Ovary (tissue), 9 donors: ENCODE data around the gene SPON2. TPM values are rescaled to one million over a fixed set of nuclear protein-coding genes. Genes with fewer than 3 reads are reported as not detected.

Experiments
- DNase-seq, 5 donors: peaks; one replicate each; pipeline ENCODE4 v3.0.0-alpha.2; 2019 to 2020
- H3K27ac ChIP-seq, 2 donors: fragments of 200-600 bp; one replicate each; pipeline versions ENCODE4 v1.5.1 to v1.8.0; 2019 to 2022
- H3K27me3 ChIP-seq: fragments of 200-600 bp; one replicate; pipeline ENCODE4 v1.8.0; 2022
- H3K36me3 ChIP-seq: fragments of 200-600 bp; sonication (generic); one replicate; pipeline ENCODE4 v1.5.1; 2019
- H3K4me1 ChIP-seq: one replicate; pipeline ENCODE4 v1.8.1; 2013; ENCODE audit warnings: mild to moderate bottlenecking, moderate library complexity; ENCODE audit not compliant: insufficient read depth
- H3K4me3 ChIP-seq: fragments of 200-600 bp; sonication (generic); one replicate; pipeline ENCODE4 v1.5.1; 2017
- H3K9me3 ChIP-seq, 2 donors: fragments of 200-600 bp in 1 of 2; sonication (generic) in 1 of 2; one replicate each; pipeline versions ENCODE4 v1.5.1 to v1.8.1; 2013 to 2019; ENCODE audit warnings: mild to moderate bottlenecking in 1 of 2, moderate library complexity in 1 of 2
- CTCF ChIP-seq, 3 donors: fragments of 450-650 bp in 2 of 3; fragments of 200-600 bp in 1 of 3; IDR thresholded peaks; one replicate each; pipeline versions ENCODE4 v1.5.1 to v1.8.0; 2016 to 2022; ENCODE audit warnings: antibody characterized with exemption in 3 of 3, mild to moderate bottlenecking in 1 of 3
- EP300 ChIP-seq: sonication (generic); formaldehyde crosslinking; IDR thresholded peaks from one replicate; pipeline ENCODE4 v1.6.1; 2017; ENCODE audit warnings: antibody characterized with exemption
- POLR2A ChIP-seq: fragments of 450-650 bp; IDR thresholded peaks from one replicate; pipeline ENCODE4 v1.6.1; 2017; ENCODE audit warnings: antibody characterized with exemption, mild to moderate bottlenecking, moderate library complexity
- WGBS, 3 donors: extraction: QIAGEN DNeasy Blood & Tissue Kit in 1 of 3; methylation state at CpG; one replicate each; pipeline versions ENCODE4 v1.1.5 to v1.1.7; 2013 to 2017; 5-methylcytosine and 5-hydroxymethylcytosine counted together
- intact Hi-C, 4 donors: fragments of 100-400 bp; cut with DNase I; formaldehyde crosslinking; loops; one replicate each; pipeline versions ENCODE4 v1.11.0 to v1.15.1; 2022 to 2023
- polyA plus RNA-seq, 2 donors: library from polyadenylated mRNA; stranded (reverse); fragments of 200-250 nt in 1 of 2; fragments of 350-450 nt in 1 of 2; fragmentation: Illumina TruSeq in 1 of 2; extraction: RNeasy Lipid Tissue Mini Kit (QIAGEN cat#74804) in 1 of 2; gene quantifications; one replicate each; pipeline ENCODE4 v1.2.3, GENCODE V29; 2013 to 2014
- total RNA-seq, 7 donors: library from RNA; depleted of rRNA in 2 of 7; stranded (reverse); fragments of >200 nt in 2 of 7; fragmentation: NEBNext Ultra II Directional in 3 of 7; extraction: Animal tissue kit (Norgen Biotek cat#: 25700) in 3 of 7; gene quantifications; one replicate each; pipeline versions ENCODE4 v1.1.0 to v1.2.4, GENCODE V29; 2016 to 2023
- donor health status: DM: no; HTN: no; CAD: no; lungs with moderate emphysema.
- donor health status: DM: no; HTN: no; CAD: no.
- donor health status: Bipolar disorder and iron deficiency.
- donor health status: DM: yes; HTN: yes; CAD: no.
- donor health status: DM: no; HTN: no; CAD: no.
- donor health status: DM: yes; HTN: yes; CAD: no.

SPON2 gene
- total and polyA plus RNA-seq, 9 donors, result 8.0 to 104 (median 51.0) TPM

DNA sequence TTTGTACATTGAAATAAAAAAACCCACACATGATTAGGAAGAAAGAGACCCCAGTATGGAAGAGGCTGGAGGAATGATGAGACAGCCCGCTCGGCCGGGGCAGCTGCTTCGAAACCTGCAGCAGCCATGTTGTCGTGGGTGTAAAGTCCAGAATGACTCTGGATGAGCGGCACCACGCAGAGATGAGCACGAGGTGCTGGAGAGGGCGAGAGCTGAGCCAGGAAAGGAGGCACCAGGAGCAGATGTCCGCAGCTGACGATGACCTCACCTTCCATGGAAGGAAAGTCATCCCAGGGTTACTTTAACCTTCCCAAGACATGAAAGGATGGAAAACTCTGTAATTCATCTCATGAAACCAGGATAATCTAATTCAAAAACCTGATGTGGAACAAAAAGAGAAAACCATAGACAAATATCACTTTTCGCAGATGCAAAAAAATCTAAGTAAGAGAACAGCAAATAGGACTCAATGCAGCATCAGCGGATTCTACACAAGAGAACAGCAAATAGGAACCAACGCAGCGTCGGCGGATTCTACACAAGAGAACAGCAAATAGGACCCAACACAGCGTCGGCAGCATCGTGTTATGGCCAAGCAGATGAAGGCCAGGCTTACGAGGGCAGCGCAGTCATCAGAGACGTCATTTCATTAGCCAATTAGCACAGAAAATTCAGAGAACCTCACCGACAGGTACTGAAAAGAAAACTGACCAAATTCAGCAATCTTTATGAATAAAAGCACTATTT lies 25.9 kb upstream of the SPON2 start:
- H3K27me3 ChIP-seq, result no peaks in the 10 kb centered on the region
- WGBS, 3 donors, result 69 to 77% (median 74%) methylated on average over 24 of the region's 24 CpGs
- H3K4me3 ChIP-seq, result no peak overlapping the region
- H3K27ac ChIP-seq, result no peak overlapping the region
- TF ChIP-seq EP300 (no peak), POLR2A (no peak), CTCF (IDR thresholded peaks at IDR 0.05) (no peak)
- intact Hi-C loops, result no loop called here
- DNase-seq, result peak in 2 of 5 donors; percentile 20 to 36
- peaks cover 25% of the 10 kb centered on the region for H3K4me1 ChIP-seq
- H3K9me3 ChIP-seq, result no peaks in the 10 kb centered on the region
- no peaks in the 10 kb centered on the region for H3K36me3 ChIP-seq

GRCh38 chr4:1196421-1197183 lies 24.2 kb upstream of the SPON2 start:
- Histone ChIP-seq H3K27ac (no peak overlapping the region), H3K9me3 (no peaks in the 10 kb centered on the region), H3K4me1 (peaks cover 39% of the 10 kb centered on the region), H3K36me3 (no peaks in the 10 kb centered on the region), H3K4me3 (no peak overlapping the region), H3K27me3 (no peaks in the 10 kb centered on the region)
- TF ChIP-seq CTCF (IDR thresholded peaks at IDR 0.05) (no peak), POLR2A (no peak), EP300 (no peak)
- 93 to 94% (median 93%) methylated on average over 12 to 13 of the region's 13 CpGs for WGBS, 3 donors
- intact Hi-C loops, result no loop called here
- peak in 2 of 5 donors; percentile 23 for DNase-seq

DNA sequence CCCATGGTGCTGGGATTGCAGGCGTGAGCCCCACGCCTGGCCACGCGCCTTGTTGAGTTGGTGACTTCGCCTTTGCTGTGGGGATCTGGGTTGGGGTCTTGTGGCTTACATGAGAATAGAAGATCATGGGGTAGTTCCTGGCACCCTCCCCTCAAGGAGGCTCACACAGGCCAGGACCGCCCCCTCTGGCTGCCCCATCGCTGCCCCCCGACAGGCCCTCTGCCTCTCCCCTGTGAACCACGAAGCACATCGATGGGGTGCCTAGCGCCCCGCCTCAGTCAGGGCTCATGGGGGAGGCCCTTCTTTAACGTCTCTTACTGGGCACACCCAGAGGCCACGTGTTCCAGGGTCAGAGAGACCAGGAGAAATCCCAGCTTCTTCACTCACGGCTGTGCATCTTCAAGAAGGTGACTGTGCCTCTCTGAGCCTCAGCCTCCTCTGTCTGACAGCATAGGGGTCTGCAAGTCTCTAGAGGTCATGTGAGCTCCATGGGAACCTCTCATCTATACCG lies 23.6 kb upstream of the SPON2 start:
- 85 to 87% (median 86%) methylated on average over 16 of the region's 16 CpGs for WGBS, 3 donors
- H3K27ac ChIP-seq, result no peak overlapping the region
- intact Hi-C loops, result no loop called here

More for the DNA sequence above, 23.6 kb upstream of the SPON2 start:
- TF ChIP-seq CTCF (IDR thresholded peaks at IDR 0.05) (no peak), POLR2A (no peak), EP300 (no peak)
- peaks cover 35% of the 10 kb centered on the region for H3K4me1 ChIP-seq
- H3K4me3 ChIP-seq, result no peak overlapping the region
- no peaks in the 10 kb centered on the region for H3K9me3 ChIP-seq
- DNase-seq, result peak in 2 of 5 donors; percentile 36 to 40
- H3K27me3 ChIP-seq, result no peaks in the 10 kb centered on the region
- H3K36me3 ChIP-seq, result no peaks in the 10 kb centered on the region
